ENCODE data around the gene SLC13A2. TPM values are rescaled to one million over a fixed set of nuclear protein-coding genes. Genes with fewer than 3 reads are reported as not detected.

Gene SLC13A2
- total and polyA plus RNA-seq, 9 of the 15 experiments (the other 6 are each of a cell fraction or from before 2014, with no cell fraction given) = 0.13 TPM; not detected in 8

DNA sequence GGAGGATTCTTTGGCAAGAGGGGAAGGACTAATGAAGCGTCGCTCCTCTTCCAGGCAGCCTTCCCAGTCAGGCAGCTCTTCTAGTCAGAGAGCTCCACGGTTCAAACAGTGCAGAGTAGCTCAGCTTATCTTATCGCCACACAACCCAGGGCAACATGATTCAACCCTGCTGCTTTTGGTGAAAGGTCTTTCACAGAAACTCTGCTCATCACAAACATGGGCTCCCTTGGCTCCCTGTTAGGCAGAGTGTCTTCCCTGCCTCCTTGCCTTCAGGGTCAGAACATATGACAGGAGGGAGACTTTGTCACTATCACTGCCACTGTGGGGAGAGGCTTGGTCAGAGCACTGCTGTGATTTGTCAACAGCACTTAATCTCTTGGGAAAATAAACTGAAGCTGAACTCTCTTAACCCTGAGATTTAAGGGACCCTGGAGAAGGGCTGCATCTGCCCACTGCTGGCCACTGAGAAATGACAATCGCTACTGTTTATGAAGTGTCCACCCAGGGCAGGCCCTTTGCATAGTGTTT lies 6.9 kb upstream of the SLC13A2 start (continued):
- TF ChIP-seq TOE1 (IDR thresholded peaks at IDR 0.05; ENCODE audit: borderline replicate concordance) (0 out of 2 replicates have a peak, but pooled peaks have one; percentile 14), TOE1 (CRISPR knock-in tag; IDR thresholded peaks at IDR 0.05; ENCODE audit: borderline replicate concordance, low read depth) (no peak), EP300 (IDR thresholded peaks at IDR 0.05; ENCODE audit: low read length) (peak; percentile 71), NONO (IDR thresholded peaks at IDR 0.05; ENCODE audit: low read depth in 2 of 2, low read length in 1 of 2) (no peak), DMBX1 (CRISPR knock-in tag; IDR thresholded peaks at IDR 0.05; ENCODE audit: borderline replicate concordance) (no peak), SMARCA4 (IDR thresholded peaks at IDR 0.05) (peak; percentile 43; the same call in 1 of the 2 replicates), PHB2 (IDR thresholded peaks at IDR 0.05; ENCODE audit: low read depth) (no peak), SNRNP70 (optimal IDR thresholded peaks at IDR 0.05; ENCODE audit: low read depth, low read length) (no peak), PURB (CRISPR knock-in tag; IDR thresholded peaks at IDR 0.05; ENCODE audit: low read depth) (no peak), ZNF165 (CRISPR knock-in tag; IDR thresholded peaks at IDR 0.05; ENCODE audit: borderline replicate concordance) (no peak), NR2C2 (CRISPR knock-in tag; IDR thresholded peaks at IDR 0.05) (no peak), NR2C2 (tag; IDR thresholded peaks at IDR 0.05) (peak; percentile 33; the same call in 1 of the 2 replicates), DPF2 (IDR thresholded peaks at IDR 0.05) (peak; percentile 74), ARID1B (IDR thresholded peaks at IDR 0.05) (peak; percentile 86), SMAD4 (CRISPR knock-in tag; conservative IDR thresholded peaks at IDR 0.05) (peak; percentile 41; the same call in 1 of the 2 replicates), HMGN3 (IDR thresholded peaks at IDR 0.05; ENCODE audit: borderline replicate concordance, extremely low read depth, insufficient read length, low read depth, low read length) (no peak), MXD1 (CRISPR knock-in tag; IDR thresholded peaks at IDR 0.05; ENCODE audit: borderline replicate concordance, poor library complexity, severe bottlenecking) (no peak), KDM2B (CRISPR knock-in tag; IDR thresholded peaks at IDR 0.05) (no peak), MNT (conservative IDR thresholded peaks at IDR 0.05) (peak in 1 of 2 experiments; percentile 29; a peak in 1 of 4 replicates), POLR2H (tag; IDR thresholded peaks at IDR 0.05; ENCODE audit: low read depth) (no peak), CBFB (CRISPR knock-in tag; IDR thresholded peaks at IDR 0.05) (no peak), TRIM28 (IDR thresholded peaks at IDR 0.05) (no peak), ZNF780A (CRISPR knock-in tag; IDR thresholded peaks at IDR 0.05) (no peak)
- TF ChIP-seq, protein P1, sequence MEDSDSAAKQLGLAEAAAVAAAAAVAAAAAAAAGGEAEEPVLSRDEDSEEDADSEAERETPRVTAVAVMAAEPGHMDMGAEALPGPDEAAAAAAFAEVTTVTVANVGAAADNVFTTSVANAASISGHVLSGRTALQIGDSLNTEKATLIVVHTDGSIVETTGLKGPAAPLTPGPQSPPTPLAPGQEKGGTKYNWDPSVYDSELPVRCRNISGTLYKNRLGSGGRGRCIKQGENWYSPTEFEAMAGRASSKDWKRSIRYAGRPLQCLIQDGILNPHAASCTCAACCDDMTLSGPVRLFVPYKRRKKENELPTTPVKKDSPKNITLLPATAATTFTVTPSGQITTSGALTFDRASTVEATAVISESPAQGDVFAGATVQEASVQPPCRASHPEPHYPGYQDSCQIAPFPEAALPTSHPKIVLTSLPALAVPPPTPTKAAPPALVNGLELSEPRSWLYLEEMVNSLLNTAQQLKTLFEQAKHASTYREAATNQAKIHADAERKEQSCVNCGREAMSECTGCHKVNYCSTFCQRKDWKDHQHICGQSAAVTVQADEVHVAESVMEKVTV (CRISPR knock-in tag; IDR thresholded peaks at IDR 0.05) = no peak
- TF ChIP-seq, protein P2, sequence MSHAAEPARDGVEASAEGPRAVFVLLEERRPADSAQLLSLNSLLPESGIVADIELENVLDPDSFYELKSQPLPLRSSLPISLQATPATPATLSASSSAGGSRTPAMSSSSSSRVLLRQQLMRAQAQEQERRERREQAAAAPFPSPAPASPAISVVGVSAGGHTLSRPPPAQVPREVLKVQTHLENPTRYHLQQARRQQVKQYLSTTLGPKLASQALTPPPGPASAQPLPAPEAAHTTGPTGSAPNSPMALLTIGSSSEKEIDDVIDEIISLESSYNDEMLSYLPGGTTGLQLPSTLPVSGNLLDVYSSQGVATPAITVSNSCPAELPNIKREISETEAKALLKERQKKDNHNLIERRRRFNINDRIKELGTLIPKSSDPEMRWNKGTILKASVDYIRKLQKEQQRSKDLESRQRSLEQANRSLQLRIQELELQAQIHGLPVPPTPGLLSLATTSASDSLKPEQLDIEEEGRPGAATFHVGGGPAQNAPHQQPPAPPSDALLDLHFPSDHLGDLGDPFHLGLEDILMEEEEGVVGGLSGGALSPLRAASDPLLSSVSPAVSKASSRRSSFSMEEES (CRISPR knock-in tag; IDR thresholded peaks at IDR 0.05) = no peak
